Jurkat, Clone E6-1 (cell line): Measurements from ENCODE around the gene GALNT17.
"Not testable (repeated sequence)": the region's sequence is repeated elsewhere in the genome, so short reads cannot be mapped to it uniquely, and the experiment has no call there.

Source experiments
- DNase-seq: peaks from one replicate; pipeline ENCODE4 v3.0.0-alpha.2; 2011; ENCODE audit warnings: low read depth, low spot score
- H3K4me3 ChIP-seq: 2 replicates; pipeline ENCODE4 v1.5.1; 2011; ENCODE audit warnings: mild to moderate bottlenecking, low read length, control low read depth, moderate library complexity

The GALNT17 gene

DNA sequence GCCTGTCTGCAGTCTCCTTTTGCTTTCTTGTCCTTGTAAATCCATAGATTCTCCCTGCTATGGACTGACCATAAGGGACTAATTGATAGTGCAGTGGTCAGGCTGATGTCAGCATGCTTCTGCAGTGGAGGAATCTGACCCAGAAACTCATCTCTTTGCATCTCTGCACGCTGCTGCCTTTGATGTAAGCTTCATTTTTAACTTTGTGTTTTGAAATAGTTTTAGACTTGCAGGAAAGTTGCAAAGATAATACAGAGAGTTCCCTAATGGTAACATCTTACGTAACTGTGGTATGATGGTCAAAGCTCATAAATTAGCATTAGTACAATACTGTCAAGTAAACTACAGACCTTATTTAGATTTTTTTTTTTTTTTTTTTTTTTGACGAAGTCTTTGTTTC, 89.6 kb downstream of the GALNT17 start:
- H3K4me3 ChIP-seq: no peak overlapping the region
- DNase-seq: no peak

DNA sequence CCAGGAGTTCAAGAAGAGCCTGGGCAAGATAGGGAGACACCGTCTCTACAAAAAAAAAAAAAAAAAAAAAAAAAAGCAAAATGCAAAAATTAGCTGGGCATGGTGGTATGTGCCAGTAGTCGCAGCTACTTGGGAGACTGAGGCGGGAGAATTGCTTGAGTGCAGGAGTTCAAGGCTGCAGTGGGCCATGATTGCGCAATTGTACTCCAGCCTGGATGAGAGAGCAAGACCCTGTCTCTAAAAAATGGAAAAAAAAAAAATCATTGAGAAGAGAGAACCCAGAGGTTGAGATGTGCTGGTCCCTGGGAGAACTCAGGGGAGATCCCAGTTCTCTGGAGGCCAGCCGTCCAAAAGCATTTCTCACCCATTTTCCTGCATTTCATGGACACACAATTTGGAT, 95.2 kb downstream of the GALNT17 start:
- no peak for DNase-seq

DNA sequence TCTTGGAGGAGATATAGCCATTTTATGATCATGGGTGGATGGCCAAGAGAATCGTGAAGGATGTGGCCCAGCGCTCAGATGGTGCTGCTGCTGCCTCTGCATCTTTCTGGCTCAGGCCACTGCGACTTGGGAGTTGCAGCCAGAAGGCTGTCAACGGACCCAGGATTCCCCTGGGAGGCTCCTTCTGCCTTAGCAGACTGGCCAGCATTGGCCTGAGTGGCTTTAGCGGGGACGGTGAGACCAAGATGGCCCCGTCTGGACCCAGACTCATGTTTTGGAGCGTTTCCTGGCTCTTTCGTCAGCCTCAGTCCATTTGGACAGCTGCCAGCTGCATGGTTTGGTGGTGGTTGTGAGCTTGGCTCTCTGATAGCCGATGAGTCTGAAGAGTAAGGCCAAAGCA, 97.2 kb downstream of the GALNT17 start:
- no peak overlapping the region for H3K4me3 ChIP-seq
- DNase-seq: no peak

More for the DNA sequence above, 95.2 kb downstream of the GALNT17 start:
- no peak overlapping the region for H3K4me3 ChIP-seq

DNA sequence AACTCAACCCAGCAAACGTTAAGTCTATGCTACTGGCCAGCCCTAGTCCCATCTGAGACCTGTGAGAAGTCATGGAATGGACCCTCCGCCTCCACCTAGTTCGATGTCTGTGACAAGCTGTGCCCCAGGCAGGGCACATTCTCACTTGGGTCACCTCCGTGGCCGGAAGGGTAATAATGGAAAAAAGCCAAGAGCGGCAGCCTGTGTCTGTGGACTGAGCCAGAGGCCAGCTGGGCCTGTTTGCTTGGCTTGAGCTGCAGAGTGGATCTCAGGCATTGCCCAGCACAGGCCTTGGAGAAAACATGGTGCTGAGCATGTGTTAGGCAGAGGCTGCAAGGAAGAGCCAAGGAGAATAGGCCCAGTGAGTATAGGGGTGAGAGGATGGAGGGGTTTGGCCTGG, 97.8 kb downstream of the GALNT17 start:
- H3K4me3 ChIP-seq: no peak overlapping the region
- no peak for DNase-seq

DNA sequence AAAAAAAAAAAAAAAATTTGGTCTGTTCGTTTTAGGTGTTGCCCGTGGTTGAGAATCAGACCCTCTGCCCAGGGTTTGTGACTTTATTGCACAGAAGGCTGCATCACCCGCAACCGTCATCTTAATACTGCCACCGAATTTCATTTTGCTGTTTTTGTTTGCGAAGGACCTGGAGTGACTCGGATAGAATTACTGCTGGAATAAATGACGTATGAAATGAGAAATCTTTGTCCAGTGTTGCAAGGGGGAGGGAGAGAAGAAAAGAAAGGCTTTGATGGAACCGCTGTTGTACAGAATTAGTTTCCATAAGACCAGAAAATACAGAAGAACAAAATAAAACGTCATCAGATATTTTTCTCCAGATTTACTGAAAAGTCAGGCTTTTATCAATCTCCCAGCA, 103.3 kb downstream of the GALNT17 start:
- H3K4me3 ChIP-seq: no peak overlapping the region
- DNase-seq: no peak

DNA sequence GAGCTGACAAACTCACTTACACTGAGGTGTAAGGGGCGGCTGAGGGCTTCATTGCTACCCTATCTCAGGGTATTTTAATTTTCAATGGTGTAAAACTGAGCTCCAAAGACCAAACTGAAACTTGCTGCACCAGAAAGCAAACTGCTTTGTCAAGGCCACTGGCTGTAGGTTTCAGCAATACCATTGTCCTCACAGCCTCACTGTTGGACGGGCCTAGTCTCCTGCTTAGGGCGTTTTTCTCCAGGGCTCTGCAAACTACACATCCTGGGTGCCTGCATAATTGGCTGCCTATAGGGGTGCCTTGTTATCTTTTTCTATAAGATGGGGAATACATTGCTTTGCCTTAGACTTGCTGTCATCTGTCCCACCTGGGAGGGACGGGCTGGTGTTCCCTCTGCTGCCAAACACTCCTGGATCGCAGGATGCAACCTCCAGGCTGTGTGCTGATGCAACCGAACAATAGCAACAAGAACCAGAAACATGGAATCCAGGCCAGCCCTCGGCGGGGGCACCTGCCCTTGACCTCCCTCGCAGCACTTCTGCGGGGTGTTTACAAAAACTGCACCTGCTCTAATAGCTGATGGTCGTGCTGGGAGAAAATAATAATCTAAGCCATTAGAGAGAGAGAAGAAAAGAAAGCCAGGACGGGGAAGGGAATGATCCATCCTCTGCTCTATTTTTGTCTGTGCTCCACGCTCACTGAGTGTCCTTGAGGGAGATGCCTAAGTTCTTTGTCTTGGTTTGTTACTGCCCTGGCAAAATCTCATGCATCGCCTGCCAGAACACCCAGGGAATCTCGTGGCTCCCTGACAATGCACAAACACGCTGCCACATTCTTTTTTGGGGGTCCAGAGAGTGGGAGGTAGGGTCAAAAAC, 104.5 kb downstream of the GALNT17 start:
- no peak overlapping the region for H3K4me3 ChIP-seq
- DNase-seq: no peak

DNA sequence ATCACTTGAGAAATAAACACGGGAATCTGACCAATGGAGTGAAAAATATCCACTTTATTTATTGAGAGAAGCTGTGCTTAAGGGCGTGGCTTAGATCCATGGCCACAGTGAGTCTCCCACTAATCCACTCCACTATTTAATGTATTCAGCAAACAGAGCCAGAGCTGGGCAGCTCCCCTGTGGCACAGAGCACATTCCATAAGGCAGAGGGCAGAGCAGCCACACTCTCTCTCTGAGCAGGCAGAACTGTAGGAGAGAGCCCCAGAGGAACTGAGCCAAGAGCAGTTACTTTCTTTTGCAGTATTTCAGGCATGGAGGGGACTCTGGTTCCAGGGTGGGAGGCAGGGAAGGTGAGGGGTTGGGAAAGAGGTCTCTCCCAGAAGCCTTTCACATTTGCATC, 106.0 kb downstream of the GALNT17 start:
- DNase-seq: no peak
- H3K4me3 ChIP-seq: no peak overlapping the region

DNA sequence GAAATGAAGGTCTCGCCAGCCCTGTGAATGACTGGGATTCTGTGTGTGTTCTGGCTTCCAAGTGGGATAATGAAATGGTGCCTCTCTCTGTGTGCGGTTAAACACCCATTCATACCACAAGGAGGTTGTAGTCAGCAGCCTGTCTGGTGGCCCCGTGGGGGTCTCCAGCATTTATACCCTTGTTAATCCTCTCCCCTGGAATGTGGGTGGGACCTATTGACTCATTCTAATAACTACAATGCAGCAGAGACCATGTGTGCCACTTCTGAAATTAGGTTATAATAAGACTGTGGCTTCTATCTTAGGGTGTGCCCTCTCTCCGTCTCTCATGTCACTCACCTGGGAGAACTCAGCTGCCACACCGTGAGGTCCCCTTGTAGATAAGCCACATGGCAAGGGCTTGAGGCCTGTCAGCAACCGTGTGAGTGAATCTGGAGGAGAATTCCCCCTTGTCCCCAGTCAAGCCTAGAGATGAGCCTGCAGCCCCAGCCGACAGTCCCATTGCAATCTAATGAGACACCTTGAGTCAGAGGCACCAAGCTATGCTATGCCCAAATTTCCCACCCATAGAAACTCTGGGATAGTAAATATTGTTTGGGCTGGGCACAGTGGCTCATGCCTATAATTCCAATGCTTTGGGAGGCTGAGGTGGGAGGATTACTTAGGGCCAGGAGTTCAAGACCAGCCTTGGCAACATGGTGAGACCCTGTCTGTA, 106.8 kb downstream of the GALNT17 start:
- H3K4me3 ChIP-seq: no peak overlapping the region
- DNase-seq: no peak

DNA sequence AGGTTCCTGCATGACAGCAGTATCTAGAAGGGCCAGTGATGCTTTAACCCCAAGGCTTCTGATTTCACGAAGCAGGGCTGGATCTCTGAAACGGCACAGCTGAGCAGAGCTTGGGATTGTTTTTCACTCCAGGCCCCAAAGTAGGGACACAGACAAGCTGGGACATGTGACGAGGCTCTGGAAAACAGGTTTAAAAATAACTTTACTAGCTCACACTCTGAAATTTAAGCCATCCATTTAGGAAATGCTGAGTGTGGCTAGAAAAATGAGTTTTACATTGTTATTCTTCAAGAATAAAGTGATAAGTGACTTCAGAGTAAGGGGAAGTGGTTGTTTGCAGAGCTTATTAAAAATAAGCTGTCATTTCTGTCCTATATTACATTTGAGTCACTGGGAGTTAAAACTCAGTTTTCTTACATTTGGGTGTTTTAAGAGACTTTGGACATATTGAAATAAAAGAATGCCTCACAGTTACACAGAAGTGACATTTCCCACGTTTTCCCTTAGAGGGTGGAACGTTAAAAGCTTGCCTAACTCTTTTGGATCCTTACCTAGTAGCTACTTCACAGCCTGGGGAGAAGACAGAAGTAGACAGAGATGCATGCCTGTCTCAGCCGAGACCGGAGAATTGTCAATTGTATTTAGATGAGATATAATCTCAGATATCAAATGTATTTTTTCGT, 107.8 kb downstream of the GALNT17 start:
- no peak overlapping the region for H3K4me3 ChIP-seq

DNA sequence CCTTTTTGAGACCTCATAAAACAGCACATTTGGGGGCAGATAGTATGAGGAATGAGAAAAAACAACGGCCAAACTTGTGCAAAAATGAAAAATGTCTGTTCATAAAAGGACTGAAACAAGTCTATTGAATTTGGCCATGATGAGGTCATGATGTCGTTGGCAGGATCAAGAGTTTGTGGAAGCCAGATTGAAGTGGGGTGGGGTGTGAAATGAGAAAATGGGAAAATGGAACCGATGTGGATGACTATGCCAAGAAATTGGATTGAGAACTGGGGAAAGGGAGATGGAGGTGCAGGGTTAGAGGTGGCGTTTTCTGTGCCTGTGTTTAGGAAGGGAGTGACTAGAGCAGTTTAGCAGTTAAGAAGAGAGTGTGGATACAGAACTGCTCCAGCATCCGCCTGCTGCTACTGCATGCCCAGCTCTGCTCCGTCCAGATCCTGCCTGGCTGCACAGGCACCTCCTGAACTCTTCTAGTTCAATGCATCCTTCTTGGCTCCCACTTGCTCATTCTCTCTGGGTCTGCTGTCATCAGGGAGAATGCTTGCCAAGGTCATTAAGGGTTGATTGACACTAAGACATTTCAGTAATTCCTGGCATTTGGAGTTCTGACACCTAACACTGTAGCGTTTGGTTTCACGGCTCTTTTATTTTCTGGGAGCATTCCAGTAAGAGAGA, 111.9 kb downstream of the GALNT17 start:
- no peak overlapping the region for H3K4me3 ChIP-seq
- DNase-seq: no peak

More for the DNA sequence above, 107.8 kb downstream of the GALNT17 start:
- DNase-seq: no peak

DNA sequence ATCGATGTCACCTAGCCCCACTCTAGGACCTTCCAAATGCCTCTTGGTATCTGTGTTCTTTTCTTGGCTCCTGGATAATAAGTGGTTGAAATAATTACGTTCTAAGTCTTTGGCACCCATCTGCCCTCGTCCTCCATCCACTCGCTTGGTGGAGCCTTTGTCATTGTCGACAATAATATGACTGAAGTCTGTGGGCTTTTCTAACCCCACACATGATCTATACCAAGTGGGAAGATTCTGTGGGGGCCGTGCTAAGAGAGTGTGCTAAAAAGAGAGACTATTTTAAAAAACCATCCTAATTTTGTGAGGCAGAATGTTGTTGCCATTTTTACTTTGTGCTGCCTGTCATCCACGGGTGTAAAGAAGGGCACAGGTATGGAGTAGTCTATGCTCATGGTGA, 113.1 kb downstream of the GALNT17 start:
- no peak overlapping the region for H3K4me3 ChIP-seq
- no peak for DNase-seq

DNA sequence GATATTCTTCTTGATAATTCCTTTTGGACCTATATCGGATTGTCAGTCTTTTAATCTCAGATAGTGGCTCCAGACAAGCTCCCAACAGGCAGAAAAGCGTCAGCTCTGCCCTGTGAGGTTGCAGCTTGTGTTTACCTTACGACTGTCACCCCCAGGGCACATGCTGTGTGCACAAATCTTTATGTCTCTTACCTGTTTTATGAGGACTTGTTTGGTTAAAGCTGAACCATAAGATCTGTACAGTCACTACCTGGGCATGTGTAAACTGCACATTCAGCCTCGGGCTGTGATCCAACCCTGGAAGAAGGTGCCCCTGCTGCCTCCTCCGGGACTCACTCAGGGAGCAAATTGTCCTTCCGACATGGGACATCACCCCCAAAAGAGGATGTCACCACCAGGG, 119.8 kb downstream of the GALNT17 start:
- no peak overlapping the region for H3K4me3 ChIP-seq
- DNase-seq: no peak

DNA sequence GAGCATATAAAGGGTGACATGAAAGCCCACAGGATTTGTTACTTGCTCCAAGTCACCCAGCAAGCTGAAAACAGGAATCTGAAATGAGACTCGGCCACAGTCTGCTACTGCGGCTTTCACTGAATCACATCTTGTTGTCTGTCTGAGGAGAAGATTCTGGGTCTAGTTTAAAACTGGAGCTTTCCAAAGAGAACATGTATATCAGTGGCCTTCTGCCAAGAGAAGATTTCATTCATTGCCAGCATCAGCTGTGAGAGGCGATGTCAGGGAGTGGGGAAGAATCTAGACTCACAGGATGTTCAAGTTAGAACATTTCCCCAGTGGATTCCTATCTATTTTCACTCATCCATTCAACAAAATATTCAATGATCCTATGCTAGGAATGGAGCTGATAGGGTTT, 122.8 kb downstream of the GALNT17 start:
- DNase-seq: no peak
- no peak overlapping the region for H3K4me3 ChIP-seq

DNA sequence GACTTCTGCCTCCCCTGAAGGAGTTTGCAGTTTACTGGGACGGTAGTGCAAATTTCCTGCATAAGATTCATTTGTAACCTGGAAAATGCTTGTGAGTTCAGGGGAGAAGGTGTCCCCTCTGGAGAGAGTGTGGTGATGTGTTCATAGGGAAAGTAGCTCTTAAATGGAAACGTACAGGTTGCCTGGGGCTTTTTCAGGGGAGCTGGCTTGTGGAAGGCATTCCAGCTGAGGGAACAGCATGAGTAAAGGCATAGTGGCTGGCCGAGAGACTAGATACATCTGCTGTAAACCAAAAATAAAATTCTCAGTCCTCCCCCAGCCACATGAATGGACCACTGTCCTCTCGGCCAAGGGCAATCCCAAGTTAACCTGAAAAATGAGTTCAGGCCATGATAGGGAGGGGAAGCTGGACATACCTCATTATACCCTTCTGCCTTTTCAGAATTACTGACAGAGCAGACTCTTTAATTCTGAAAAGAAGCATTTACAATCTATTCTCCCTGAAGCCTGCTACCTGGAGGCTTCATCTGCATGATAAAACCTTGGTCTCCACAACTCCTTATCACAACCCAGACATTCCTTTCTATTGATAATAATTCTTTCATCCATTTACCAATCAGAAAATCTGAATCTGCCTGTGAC, 123.7 kb downstream of the GALNT17 start:
- DNase-seq: no peak
- H3K4me3 ChIP-seq: no peak overlapping the region

DNA sequence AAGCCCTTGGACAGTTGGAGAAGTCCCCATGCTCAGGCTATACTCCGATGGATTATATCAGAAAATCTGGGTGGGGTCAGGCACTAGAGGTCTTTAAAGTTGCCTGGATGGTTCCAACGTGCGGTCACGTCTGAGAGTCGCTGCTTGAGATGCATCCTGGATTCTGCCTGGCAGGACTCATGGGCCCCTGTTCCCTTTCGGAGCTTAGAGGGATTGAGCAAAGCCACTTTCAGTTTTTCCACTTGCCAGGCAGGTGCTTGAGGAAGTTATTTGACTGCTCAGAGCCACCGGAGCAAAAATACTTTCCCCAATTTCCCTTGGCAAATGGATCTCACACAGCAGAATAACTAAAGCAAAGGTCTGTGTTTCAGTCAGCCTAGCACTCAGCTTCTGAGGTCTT, 129.1 kb downstream of the GALNT17 start:
- DNase-seq: no peak
- H3K4me3 ChIP-seq: no peak overlapping the region

DNA sequence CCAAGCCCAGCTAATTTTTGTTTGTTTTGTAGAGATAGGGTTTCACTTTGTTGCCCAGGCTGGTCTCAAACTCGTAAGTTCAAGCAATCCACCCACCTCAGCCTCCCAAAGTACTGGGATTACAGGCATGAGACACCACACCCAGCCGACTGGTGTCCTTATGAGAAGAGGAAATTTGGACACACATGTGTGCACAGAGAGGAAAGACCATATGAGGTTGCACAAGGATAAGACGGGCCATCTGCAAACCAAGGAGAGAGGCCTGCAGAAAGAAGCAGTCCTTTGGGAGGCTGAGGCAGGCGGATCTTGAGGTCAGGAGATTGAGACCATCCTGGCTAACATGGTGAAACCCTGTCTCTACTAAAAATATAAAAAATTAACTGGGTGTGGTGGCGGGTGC, 130.9 kb downstream of the GALNT17 start:
- H3K4me3 ChIP-seq, DNase-seq: not testable (repeated sequence)

DNA sequence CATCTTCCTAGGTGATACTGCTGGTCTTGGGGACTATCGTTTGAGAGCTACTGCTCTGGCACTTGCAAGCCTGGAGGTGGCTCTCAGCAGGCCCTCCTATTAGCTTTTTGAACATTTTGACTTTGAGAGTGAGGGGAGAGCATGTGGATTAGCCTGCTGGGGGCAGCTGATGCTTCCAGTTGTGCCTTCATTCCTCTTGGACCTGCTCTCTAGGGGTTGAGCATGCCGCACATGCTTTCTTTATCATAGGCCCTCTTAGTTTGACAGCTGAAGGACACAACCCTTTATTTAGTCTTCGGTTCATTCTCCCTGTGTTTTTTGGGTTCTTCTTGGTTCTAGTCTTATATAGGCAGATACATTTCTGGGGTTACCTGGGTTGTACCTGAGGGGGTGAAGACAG, 132.1 kb downstream of the GALNT17 start:
- no peak for DNase-seq
- no peak overlapping the region for H3K4me3 ChIP-seq

DNA sequence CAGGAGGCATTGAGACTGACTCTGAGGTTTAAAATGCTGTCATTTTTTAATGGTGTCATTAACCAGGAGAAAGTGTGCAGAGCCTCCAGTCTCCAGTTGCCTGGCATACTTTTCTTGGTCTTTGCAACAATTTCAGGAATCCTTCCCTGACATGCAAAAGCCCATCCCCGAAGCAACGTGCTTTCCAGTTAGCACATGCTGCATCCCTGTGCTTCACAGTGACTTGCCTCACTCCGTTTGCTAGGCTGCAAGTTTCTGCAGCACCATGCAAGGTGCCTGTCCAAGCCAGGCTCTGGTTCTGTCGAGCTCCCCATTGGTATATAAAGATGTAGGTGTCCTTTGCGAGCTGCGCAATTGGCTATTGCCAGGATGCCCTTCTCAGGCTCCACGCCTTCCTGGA, 135.0 kb downstream of the GALNT17 start:
- no peak for DNase-seq
- no peak overlapping the region for H3K4me3 ChIP-seq
